DOHH2 (cell line): ENCODE data around the gene BASP1.

Source experiments
- H3F3A ChIP-seq: fragments of 200-600 bp; sonication (generic), shearing (Covaris generic); 2 replicates; pipeline ENCODE4 v1.6.0; 2016; ENCODE audit warnings: antibody characterized with exemption, mild to moderate bottlenecking; ENCODE audit not compliant: control insufficient read depth, insufficient read depth
- H3K27ac ChIP-seq: fragments of 200-600 bp; sonication (generic); 2 replicates; pipeline ENCODE4 v1.5.1; 2014; ENCODE audit warnings: low read depth, mild to moderate bottlenecking, low read length, moderate library complexity
- H3K27me3 ChIP-seq: fragments of 200-600 bp; sonication (generic); 2 replicates; pipeline ENCODE4 v1.6.1; 2014; ENCODE audit warnings: mild to moderate bottlenecking, low read length, mixed read lengths; ENCODE audit not compliant: control insufficient read depth
- H3K36me3 ChIP-seq: fragments of 200-600 bp; sonication (generic); 2 replicates; pipeline ENCODE4 v1.6.1; 2014; ENCODE audit warnings: mild to moderate bottlenecking, low read length, moderate library complexity, mixed read lengths; ENCODE audit not compliant: control insufficient read depth
- H3K4me1 ChIP-seq: fragments of 200-600 bp; sonication (generic); 2 replicates; pipeline ENCODE4 v1.6.1; 2014; ENCODE audit warnings: mild to moderate bottlenecking, low read length, mixed read lengths; ENCODE audit not compliant: control insufficient read depth
- H3K4me2 ChIP-seq: fragments of 200-600 bp; sonication (generic); 2 replicates; pipeline ENCODE4 v1.6.0; 2014; ENCODE audit warnings: mild to moderate bottlenecking, low read length, moderate library complexity
- H3K4me3 ChIP-seq: fragments of 200-600 bp; sonication (generic); 2 replicates; pipeline ENCODE4 v1.5.1; 2014; ENCODE audit warnings: mild to moderate bottlenecking, low read length, mixed read lengths
- H3K79me2 ChIP-seq: fragments of 200-600 bp; sonication (generic); 2 replicates; pipeline ENCODE4 v1.6.1; 2014; ENCODE audit warnings: mild to moderate bottlenecking, low read length, mixed read lengths; ENCODE audit not compliant: control insufficient read depth
- H3K9me2 ChIP-seq: fragments of 200-600 bp; sonication (generic); replicated peaks from 2 replicates; pipeline ENCODE4 v1.6.1; 2014; ENCODE audit warnings: mild to moderate bottlenecking, low read length, mixed read lengths; ENCODE audit not compliant: control insufficient read depth
- H3K9me3 ChIP-seq: fragments of 200-600 bp; sonication (generic); 2 replicates; pipeline ENCODE4 v1.6.1; 2014; ENCODE audit warnings: antibody characterized with exemption, low read length, mixed read lengths; ENCODE audit not compliant: control insufficient read depth, insufficient read depth
- H4K20me1 ChIP-seq: fragments of 200-600 bp; sonication (generic); 2 replicates; pipeline ENCODE4 v1.6.0; 2014; ENCODE audit warnings: low read depth, mild to moderate bottlenecking, antibody characterized with exemption, low read length, moderate library complexity; ENCODE audit not compliant: control insufficient read depth, insufficient read depth
- EZH2phosphoT487 ChIP-seq: fragments of 200-600 bp; sonication (generic); IDR thresholded peaks from 2 replicates; pipeline ENCODE4 v1.6.1; 2017; ENCODE audit warnings: borderline replicate concordance, mild to moderate bottlenecking, antibody characterized with exemption, low read length, moderate library complexity, mixed read lengths
- TF ChIP-seq, protein P1 (sequence below): fragments of 200-600 bp; sonication (generic); IDR thresholded peaks from one replicate; pipeline ENCODE4 v1.5.1; 2014; ENCODE audit warnings: antibody characterized with exemption, mild to moderate bottlenecking, low read depth, low read length; ENCODE audit not compliant: poor library complexity, severe bottlenecking

BASP1 gene, protein sequence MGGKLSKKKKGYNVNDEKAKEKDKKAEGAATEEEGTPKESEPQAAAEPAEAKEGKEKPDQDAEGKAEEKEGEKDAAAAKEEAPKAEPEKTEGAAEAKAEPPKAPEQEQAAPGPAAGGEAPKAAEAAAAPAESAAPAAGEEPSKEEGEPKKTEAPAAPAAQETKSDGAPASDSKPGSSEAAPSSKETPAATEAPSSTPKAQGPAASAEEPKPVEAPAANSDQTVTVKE

DNA sequence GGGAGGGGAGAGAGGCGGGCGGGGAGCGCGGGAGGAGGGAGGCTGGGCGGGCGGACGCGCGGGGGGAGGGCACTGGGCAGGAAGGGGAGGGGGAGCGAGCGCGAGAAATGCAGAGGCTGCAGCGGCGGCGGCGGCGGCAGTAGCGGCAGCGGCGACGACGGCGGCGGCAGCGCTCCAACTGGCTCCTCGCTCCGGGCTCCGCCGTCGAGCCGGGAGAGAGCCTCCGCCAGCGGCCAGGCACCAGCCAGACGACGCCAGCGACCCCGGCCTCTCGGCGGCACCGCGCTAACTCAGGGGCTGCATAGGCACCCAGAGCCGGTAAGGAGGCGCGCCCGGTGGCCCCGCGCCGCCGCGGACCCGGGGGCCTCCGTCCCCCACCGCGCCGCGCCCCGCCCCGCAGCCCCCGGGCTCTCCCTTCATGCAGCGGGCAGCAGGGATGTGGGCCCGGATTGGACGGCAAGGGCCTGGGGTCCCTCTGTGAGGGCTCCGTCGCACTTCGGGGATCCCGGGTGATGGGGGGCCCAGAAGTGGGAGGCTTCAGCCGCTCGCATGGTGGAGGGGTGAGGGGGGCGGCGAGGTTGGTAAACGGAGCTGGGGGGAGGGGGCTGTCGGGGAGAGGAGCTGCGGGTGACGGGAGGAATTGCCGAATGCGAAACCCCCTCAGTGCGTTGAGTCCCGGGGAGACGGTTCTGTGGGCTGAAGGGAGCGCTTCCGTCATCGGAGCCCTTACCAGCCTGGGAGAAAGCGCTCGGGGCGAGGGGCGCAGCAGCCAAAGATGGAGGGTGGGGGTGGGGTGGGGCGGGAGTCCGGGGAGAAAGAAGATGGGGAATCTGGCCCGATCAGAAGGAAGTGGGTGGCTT, at the start of gene BASP1:
TSS of gene BASP1 (plus strand) at position 139 of the 860 bp plus-strand sequence. CDS start 57,586 bp downstream, outside the sequence.
- H3K79me2 ChIP-seq = peaks cover 50% of the 10 kb centered on the region
- H4K20me1 ChIP-seq = no peaks in the 10 kb centered on the region
- peak within 1 kb of the TSS; percentile 86 for H3K4me3 ChIP-seq
- peaks cover 57% of the 10 kb centered on the region for H3K4me1 ChIP-seq
- peaks cover 17% of the 10 kb centered on the region for H3K27me3 ChIP-seq
- H3K36me3 ChIP-seq = peaks cover 12% of the 10 kb centered on the region
- peaks cover 7% of the 10 kb centered on the region; the same call in 1 of the 2 replicates for H3F3A ChIP-seq
- peak within 1 kb of the TSS; percentile 85 for H3K4me2 ChIP-seq
- no peaks in the 10 kb centered on the region for H3K9me2 ChIP-seq
- peak within 1 kb of the TSS; percentile 36 for H3K27ac ChIP-seq
- TF ChIP-seq EZH2phosphoT487 = no peak
- TF ChIP-seq, protein P1, sequence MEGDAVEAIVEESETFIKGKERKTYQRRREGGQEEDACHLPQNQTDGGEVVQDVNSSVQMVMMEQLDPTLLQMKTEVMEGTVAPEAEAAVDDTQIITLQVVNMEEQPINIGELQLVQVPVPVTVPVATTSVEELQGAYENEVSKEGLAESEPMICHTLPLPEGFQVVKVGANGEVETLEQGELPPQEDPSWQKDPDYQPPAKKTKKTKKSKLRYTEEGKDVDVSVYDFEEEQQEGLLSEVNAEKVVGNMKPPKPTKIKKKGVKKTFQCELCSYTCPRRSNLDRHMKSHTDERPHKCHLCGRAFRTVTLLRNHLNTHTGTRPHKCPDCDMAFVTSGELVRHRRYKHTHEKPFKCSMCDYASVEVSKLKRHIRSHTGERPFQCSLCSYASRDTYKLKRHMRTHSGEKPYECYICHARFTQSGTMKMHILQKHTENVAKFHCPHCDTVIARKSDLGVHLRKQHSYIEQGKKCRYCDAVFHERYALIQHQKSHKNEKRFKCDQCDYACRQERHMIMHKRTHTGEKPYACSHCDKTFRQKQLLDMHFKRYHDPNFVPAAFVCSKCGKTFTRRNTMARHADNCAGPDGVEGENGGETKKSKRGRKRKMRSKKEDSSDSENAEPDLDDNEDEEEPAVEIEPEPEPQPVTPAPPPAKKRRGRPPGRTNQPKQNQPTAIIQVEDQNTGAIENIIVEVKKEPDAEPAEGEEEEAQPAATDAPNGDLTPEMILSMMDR = no peak
- no peaks in the 10 kb centered on the region for H3K9me3 ChIP-seq

DNA sequence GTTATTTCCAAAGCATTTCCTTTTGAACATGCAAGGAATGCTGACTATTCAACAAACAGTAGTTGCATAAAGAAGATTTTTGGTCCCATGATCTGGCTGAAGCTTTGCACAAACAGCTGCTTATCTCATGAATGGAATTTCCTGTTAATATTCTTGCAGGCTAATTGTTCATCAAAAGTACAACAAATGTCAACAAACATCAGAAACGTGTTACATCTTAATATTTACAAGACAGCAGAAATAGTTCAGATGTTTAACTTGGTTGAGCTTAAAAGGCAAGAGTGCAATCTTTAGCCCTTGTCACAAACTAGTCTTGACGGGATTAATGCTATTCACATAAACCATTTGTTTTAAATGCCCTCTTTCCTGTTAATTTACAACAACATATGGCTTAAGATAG, 47.9 kb upstream of the BASP1 start:
- Histone ChIP-seq H3K4me2 (no peak overlapping the region), H3K27me3 (no peaks in the 10 kb centered on the region), H3K4me1 (no peaks in the 10 kb centered on the region), H4K20me1 (no peaks in the 10 kb centered on the region), H3K36me3 (no peaks in the 10 kb centered on the region), H3K9me3 (no peaks in the 10 kb centered on the region), H3K9me2 (no peaks in the 10 kb centered on the region), H3K4me3 (no peak overlapping the region), H3K79me2 (no peaks in the 10 kb centered on the region), H3K27ac (no peak overlapping the region), H3F3A (no peaks in the 10 kb centered on the region)
- TF ChIP-seq EZH2phosphoT487 = no peak
- TF ChIP-seq, protein P1 = no peak

DNA sequence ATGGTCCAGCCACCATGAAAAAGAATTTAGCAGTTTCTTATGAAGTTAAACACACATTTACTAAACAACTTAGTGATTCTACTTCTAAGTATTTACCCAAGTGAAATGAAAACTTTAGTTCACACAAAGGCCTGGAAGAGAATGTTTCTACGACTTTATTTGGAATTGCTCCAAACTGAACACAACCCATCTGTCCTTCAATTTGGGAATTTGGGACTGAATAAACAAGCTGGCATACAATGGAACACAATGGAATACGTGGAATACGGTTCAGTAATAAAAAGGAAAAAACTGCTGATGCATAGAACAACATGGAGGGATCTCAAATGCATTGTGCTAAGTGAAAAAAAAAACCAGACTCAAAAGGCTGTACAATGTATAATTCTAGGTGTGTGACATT, 44.6 kb upstream of the BASP1 start:
- H3F3A ChIP-seq = no peaks in the 10 kb centered on the region
- no peaks in the 10 kb centered on the region for H3K9me3 ChIP-seq
- H4K20me1 ChIP-seq = no peaks in the 10 kb centered on the region
- no peak overlapping the region for H3K4me3 ChIP-seq
- no peaks in the 10 kb centered on the region for H3K36me3 ChIP-seq
- no peaks in the 10 kb centered on the region for H3K27me3 ChIP-seq
- no peak overlapping the region for H3K4me2 ChIP-seq
- no peaks in the 10 kb centered on the region for H3K9me2 ChIP-seq
- no peaks in the 10 kb centered on the region for H3K4me1 ChIP-seq
- H3K79me2 ChIP-seq = no peaks in the 10 kb centered on the region
- TF ChIP-seq EZH2phosphoT487 = no peak
- TF ChIP-seq, protein P1 = no peak
- no peak overlapping the region for H3K27ac ChIP-seq
